ENCODE results near the gene SSX5.
"Not testable (repeated sequence)": the region's sequence is repeated elsewhere in the genome, so short reads cannot be mapped to it uniquely, and the experiment has no call there.

DNA sequence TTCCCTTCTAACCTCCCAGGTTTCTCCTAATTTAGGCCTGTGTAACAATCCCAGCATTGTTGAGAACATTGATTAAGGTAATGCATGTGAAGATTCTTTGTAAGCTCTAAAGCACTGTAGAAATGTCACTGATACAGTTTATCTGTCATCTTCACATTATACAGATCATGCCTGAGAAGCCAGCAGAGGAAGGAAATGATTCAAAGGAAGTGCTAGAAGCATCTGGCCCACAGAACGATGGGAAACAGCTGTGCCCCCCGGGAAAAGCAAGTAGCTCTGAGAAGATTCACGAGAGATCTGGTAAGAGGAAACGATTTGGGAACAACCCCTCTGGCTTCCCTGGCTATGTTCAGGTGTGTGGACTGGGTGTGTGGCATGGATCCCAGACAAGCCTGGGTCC, 17.7 kb upstream of the SSX5 start:
- TF ChIP-seq CTCF (IDR thresholded peaks at IDR 0.05; ENCODE audit: poor library complexity); EZH2 (IDR thresholded peaks at IDR 0.05; ENCODE audit: borderline replicate concordance); EZH2phosphoT487 (IDR thresholded peaks at IDR 0.05; ENCODE audit: low read depth, severe bottlenecking, unreplicated experiment): not testable (repeated sequence)
